ENCODE results near the gene CEMIP2.
"Not testable (repeated sequence)": the region's sequence is repeated elsewhere in the genome, so short reads cannot be mapped to it uniquely, and the experiment has no call there.

The CEMIP2 gene

GRCh38 chr9:71768388-71769174 lies at the start of gene CEMIP2:
TSS of gene CEMIP2 (minus strand) at chr9:71768513. CDS start at chr9:71750373, 18,140 bp downstream.
- DNase-seq, result peak; percentile 45 to 82

- DNase-seq, result no peak
Measured at GRCh38 chr9:71816916-71817451, 48.7 kb upstream of the CEMIP2 start.

GRCh38 chr9:71814815-71815214 lies 46.5 kb upstream of the CEMIP2 start:
- DNase-seq, result no peak

- DNase-seq, result no peak
Measured at GRCh38 chr9:71814226-71814625, 45.9 kb upstream of the CEMIP2 start.

- DNase-seq, result no peak
Measured at GRCh38 chr9:71812385-71812784, 44.1 kb upstream of the CEMIP2 start.

GRCh38 chr9:71808068-71808467 lies 39.8 kb upstream of the CEMIP2 start:
- no peak for DNase-seq

- DNase-seq, result peak; percentile 51 to 59
Measured at GRCh38 chr9:71806901-71807307, 38.6 kb upstream of the CEMIP2 start.

- not testable (repeated sequence) for DNase-seq
Measured at GRCh38 chr9:71805096-71805495, 36.8 kb upstream of the CEMIP2 start.

GRCh38 chr9:71801826-71802225 lies 33.5 kb upstream of the CEMIP2 start:
- no peak for DNase-seq

- no peak for DNase-seq
Measured at GRCh38 chr9:71797266-71797665, 29.0 kb upstream of the CEMIP2 start.

GRCh38 chr9:71796100-71796767 lies 27.9 kb upstream of the CEMIP2 start:
- DNase-seq, result no peak

GRCh38 chr9:71795097-71795813 lies 26.9 kb upstream of the CEMIP2 start:
- DNase-seq, result no peak

GRCh38 chr9:71793386-71794105 lies 25.2 kb upstream of the CEMIP2 start:
- DNase-seq, result no peak

- no peak for DNase-seq
Measured at GRCh38 chr9:71791875-71792274, 23.6 kb upstream of the CEMIP2 start.

- no peak for DNase-seq
Measured at GRCh38 chr9:71790296-71790695, 22.0 kb upstream of the CEMIP2 start.

- no peak for DNase-seq
Measured at GRCh38 chr9:71783120-71783523, 14.8 kb upstream of the CEMIP2 start.

GRCh38 chr9:71781391-71781790 lies 13.1 kb upstream of the CEMIP2 start:
- DNase-seq, result no peak

GRCh38 chr9:71780953-71781352 lies 12.6 kb upstream of the CEMIP2 start:
- no peak for DNase-seq

GRCh38 chr9:71778085-71778484 lies 9.8 kb upstream of the CEMIP2 start:
- no peak for DNase-seq

- DNase-seq, result no peak
Measured at GRCh38 chr9:71774920-71775319, 6.6 kb upstream of the CEMIP2 start.

GRCh38 chr9:71772726-71773125 lies 4.4 kb upstream of the CEMIP2 start:
- no peak for DNase-seq

- no peak for DNase-seq
Measured at GRCh38 chr9:71770170-71770569, 1.9 kb upstream of the CEMIP2 start.
